ENCODE measurements around the gene ZDHHC3. TPM values are rescaled to one million over a fixed set of nuclear protein-coding genes. Genes with fewer than 3 reads are reported as not detected.

The ZDHHC3 gene
- total RNA-seq, 5 donors from 2014 or later (not counting 1 experiment from before 2014, with no cell fraction given): 38.8 to 53.9 (median 44.5) TPM

- peaks cover 0 to 42% of the 10 kb centered on the region in 2 experiments for H3K27me3 ChIP-seq (replicated peaks in 1 of 2; ENCODE audit: control insufficient read depth in 2 of 2, extremely low read depth in 1 of 2, insufficient read depth in 2 of 2, low read length in 1 of 2)
- no peaks in the 10 kb centered on the region for H3K9me3 Mint-ChIP-seq
- H3K4me3 Mint-ChIP-seq: no peak overlapping the region
- H3K27ac ChIP-seq (ENCODE audit: low read length): no peak overlapping the region
- DNase-seq (no peak), ATAC-seq (replicated peaks in 1 of 4) (no peak)
- no peaks in the 10 kb centered on the region for H3K9me3 ChIP-seq
- CTCF ChIA-PET: interaction anchor here in 1 of 2 donors (0.6 kb wide), 1 partner anchor 18 kb away, joined by 3 read pairs; no protein-coding TSS in a partner anchor
- POLR2A ChIA-PET: no interaction called here
- H3K4me1 ChIP-seq (ENCODE audit: control insufficient read depth in 1 of 2, extremely low read depth in 1 of 2, insufficient read depth in 2 of 2, low read length in 2 of 2): no peaks in the 10 kb centered on the region
- peaks cover 6 to 20% of the 10 kb centered on the region in 2 donors for H3K27me3 Mint-ChIP-seq
- H3K36me3 Mint-ChIP-seq: no peaks in the 10 kb centered on the region
- H3K4me3 ChIP-seq (ENCODE audit: control insufficient read depth in 1 of 2, extremely low read depth in 1 of 2, low read length in 1 of 2): no peak overlapping the region
- WGBS (ENCODE audit: insufficient coverage): 84% methylated on average over 6 of the region's 13 CpGs
- no peaks in the 10 kb centered on the region for H3K4me1 Mint-ChIP-seq
- H3K27ac Mint-ChIP-seq: no peak overlapping the region
- no peaks in the 10 kb centered on the region for H3K36me3 ChIP-seq (ENCODE audit: control insufficient read depth in 2 of 2, extremely low read depth in 1 of 2, insufficient read depth in 1 of 2, low read length in 1 of 2)
Observed at GRCh38 chr3:44899683-44900367, 76.1 kb downstream of the ZDHHC3 start.

- no peak for DNase-seq
- Mint-ChIP-seq H3K9me3 (no peaks in the 10 kb centered on the region), H3K27me3 (peaks cover 6 to 15% of the 10 kb centered on the region in 2 donors), H3K4me1 (no peaks in the 10 kb centered on the region), H3K36me3 (no peaks in the 10 kb centered on the region), H3K4me3 (no peak overlapping the region), H3K27ac (no peak overlapping the region)
- H3K4me1 ChIP-seq (ENCODE audit: control insufficient read depth in 1 of 2, extremely low read depth in 1 of 2, insufficient read depth in 2 of 2, low read length in 2 of 2): no peaks in the 10 kb centered on the region
- no peak overlapping the region for H3K4me3 ChIP-seq (ENCODE audit: control insufficient read depth in 1 of 2, extremely low read depth in 1 of 2, low read length in 1 of 2)
- H3K36me3 ChIP-seq (ENCODE audit: control insufficient read depth in 2 of 2, extremely low read depth in 1 of 2, insufficient read depth in 1 of 2, low read length in 1 of 2): no peaks in the 10 kb centered on the region
- no peak overlapping the region for H3K27ac ChIP-seq (ENCODE audit: low read length)
- ChIA-PET POLR2A (no interaction called here), CTCF (no interaction called here)
- no peaks in the 10 kb centered on the region for H3K9me3 ChIP-seq
- H3K27me3 ChIP-seq (replicated peaks in 1 of 2; ENCODE audit: control insufficient read depth in 2 of 2, extremely low read depth in 1 of 2, insufficient read depth in 2 of 2, low read length in 1 of 2): peaks cover 0 to 37% of the 10 kb centered on the region in 2 experiments
- no peak for ATAC-seq (replicated peaks in 1 of 4)
- WGBS (ENCODE audit: insufficient coverage): no CpG with 5 or more reads among the region's 2 CpGs
Observed at GRCh38 chr3:44896440-44896839, 79.5 kb downstream of the ZDHHC3 start.

GRCh38 chr3:44894485-44894884 lies 81.5 kb downstream of the ZDHHC3 start:
- DNase-seq (no peak), ATAC-seq (replicated peaks in 1 of 4) (no peak)
- Histone ChIP-seq H3K27ac (ENCODE audit: low read length) (no peak overlapping the region), H3K4me1 (ENCODE audit: control insufficient read depth in 1 of 2, extremely low read depth in 1 of 2, insufficient read depth in 2 of 2, low read length in 2 of 2) (no peaks in the 10 kb centered on the region), H3K36me3 (ENCODE audit: control insufficient read depth in 2 of 2, extremely low read depth in 1 of 2, insufficient read depth in 1 of 2, low read length in 1 of 2) (no peaks in the 10 kb centered on the region), H3K27me3 (replicated peaks in 1 of 2; ENCODE audit: control insufficient read depth in 2 of 2, extremely low read depth in 1 of 2, insufficient read depth in 2 of 2, low read length in 1 of 2) (peaks cover 0 to 20% of the 10 kb centered on the region in 2 experiments), H3K9me3 (no peaks in the 10 kb centered on the region), H3K4me3 (ENCODE audit: control insufficient read depth in 1 of 2, extremely low read depth in 1 of 2, low read length in 1 of 2) (no peak overlapping the region)
- Mint-ChIP-seq H3K4me1 (no peaks in the 10 kb centered on the region), H3K4me3 (no peak overlapping the region), H3K27ac (no peak overlapping the region), H3K36me3 (no peaks in the 10 kb centered on the region), H3K27me3 (peaks cover 0 to 1% of the 10 kb centered on the region in 2 donors), H3K9me3 (no peaks in the 10 kb centered on the region)
- ChIA-PET CTCF (interaction anchor here in 1 of 2 donors (0.7 kb wide), 1 partner anchor 56 kb away, joined by 3 read pairs; no protein-coding TSS in a partner anchor), POLR2A (no interaction called here)
- no CpG with 5 or more reads among the region's 5 CpGs for whole genome bisulfite sequencing (ENCODE audit: insufficient coverage)

- DNase-seq (no peak), ATAC-seq (replicated peaks in 1 of 4) (no peak)
- H3K4me3 Mint-ChIP-seq: no peak overlapping the region
- ChIA-PET CTCF (no interaction called here), POLR2A (no interaction called here)
- Histone ChIP-seq H3K4me3 (ENCODE audit: control insufficient read depth in 1 of 2, extremely low read depth in 1 of 2, low read length in 1 of 2) (no peak overlapping the region), H3K27ac (ENCODE audit: low read length) (no peak overlapping the region), H3K9me3 (no peaks in the 10 kb centered on the region), H3K27me3 (replicated peaks in 1 of 2; ENCODE audit: control insufficient read depth in 2 of 2, extremely low read depth in 1 of 2, insufficient read depth in 2 of 2, low read length in 1 of 2) (peaks cover 0 to 11% of the 10 kb centered on the region in 2 experiments), H3K4me1 (ENCODE audit: control insufficient read depth in 1 of 2, extremely low read depth in 1 of 2, insufficient read depth in 2 of 2, low read length in 2 of 2) (no peaks in the 10 kb centered on the region), H3K36me3 (ENCODE audit: control insufficient read depth in 2 of 2, extremely low read depth in 1 of 2, insufficient read depth in 1 of 2, low read length in 1 of 2) (no peaks in the 10 kb centered on the region)
- H3K9me3 Mint-ChIP-seq: no peaks in the 10 kb centered on the region
- WGBS (ENCODE audit: insufficient coverage): 60% methylated on average over 1 of the region's 2 CpGs
- no peaks in the 10 kb centered on the region for H3K4me1 Mint-ChIP-seq
- H3K27me3 Mint-ChIP-seq: peaks cover 0 to 3% of the 10 kb centered on the region in 2 donors
- no peaks in the 10 kb centered on the region for H3K36me3 Mint-ChIP-seq
- H3K27ac Mint-ChIP-seq: no peak overlapping the region
Observed at GRCh38 chr3:44893097-44893496, 82.9 kb downstream of the ZDHHC3 start.

- Mint-ChIP-seq H3K9me3 (no peaks in the 10 kb centered on the region), H3K4me3 (no peak overlapping the region), H3K27ac (no peak overlapping the region), H3K36me3 (no peaks in the 10 kb centered on the region), H3K4me1 (no peaks in the 10 kb centered on the region), H3K27me3 (peaks cover 0 to 7% of the 10 kb centered on the region in 2 donors)
- Histone ChIP-seq H3K4me3 (ENCODE audit: control insufficient read depth in 1 of 2, extremely low read depth in 1 of 2, low read length in 1 of 2) (no peak overlapping the region), H3K27me3 (replicated peaks in 1 of 2; ENCODE audit: control insufficient read depth in 2 of 2, extremely low read depth in 1 of 2, insufficient read depth in 2 of 2, low read length in 1 of 2) (peaks cover 0 to 13% of the 10 kb centered on the region in 2 experiments), H3K36me3 (ENCODE audit: control insufficient read depth in 2 of 2, extremely low read depth in 1 of 2, insufficient read depth in 1 of 2, low read length in 1 of 2) (no peaks in the 10 kb centered on the region), H3K27ac (ENCODE audit: low read length) (no peak overlapping the region), H3K4me1 (ENCODE audit: control insufficient read depth in 1 of 2, extremely low read depth in 1 of 2, insufficient read depth in 2 of 2, low read length in 2 of 2) (no peaks in the 10 kb centered on the region), H3K9me3 (no peaks in the 10 kb centered on the region)
- WGBS (ENCODE audit: insufficient coverage): 100% methylated on average over 3 of the region's 3 CpGs
- ChIA-PET POLR2A (no interaction called here), CTCF (interaction anchor here in 1 of 2 donors (0.7 kb wide), 1 partner anchor 1548 kb away, joined by 4 read pairs; no protein-coding TSS in a partner anchor)
- ATAC-seq (replicated peaks in 1 of 4) (no peak), DNase-seq (no peak)
Observed at GRCh38 chr3:44892689-44893088, 83.3 kb downstream of the ZDHHC3 start.

- ChIA-PET POLR2A (interaction anchor here in 1 of 2 donors (0.7 kb wide), 1 partner anchor 363 kb away, joined by 3 read pairs; no protein-coding TSS in a partner anchor), CTCF (no interaction called here)
Observed at GRCh38 chr3:44890852-44891251, 85.1 kb downstream of the ZDHHC3 start.

More at GRCh38 chr3:44890852-44891251, 85.1 kb downstream of the ZDHHC3 start:
- ATAC-seq (replicated peaks in 1 of 4) (no peak), DNase-seq (no peak)
- Histone ChIP-seq H3K27ac (ENCODE audit: low read length) (no peak overlapping the region), H3K9me3 (no peaks in the 10 kb centered on the region), H3K4me1 (ENCODE audit: control insufficient read depth in 1 of 2, extremely low read depth in 1 of 2, insufficient read depth in 2 of 2, low read length in 2 of 2) (no peaks in the 10 kb centered on the region), H3K36me3 (ENCODE audit: control insufficient read depth in 2 of 2, extremely low read depth in 1 of 2, insufficient read depth in 1 of 2, low read length in 1 of 2) (no peaks in the 10 kb centered on the region), H3K4me3 (ENCODE audit: control insufficient read depth in 1 of 2, extremely low read depth in 1 of 2, low read length in 1 of 2) (no peak overlapping the region), H3K27me3 (replicated peaks in 1 of 2; ENCODE audit: control insufficient read depth in 2 of 2, extremely low read depth in 1 of 2, insufficient read depth in 2 of 2, low read length in 1 of 2) (peaks cover 0 to 22% of the 10 kb centered on the region in 2 experiments)
- WGBS (ENCODE audit: insufficient coverage): no CpG with 5 or more reads among the region's 3 CpGs
- H3K4me1 Mint-ChIP-seq: no peaks in the 10 kb centered on the region
- H3K27ac Mint-ChIP-seq: no peak overlapping the region
- peaks cover 3 to 14% of the 10 kb centered on the region in 2 donors for H3K27me3 Mint-ChIP-seq
- no peak overlapping the region for H3K4me3 Mint-ChIP-seq
- H3K36me3 Mint-ChIP-seq: no peaks in the 10 kb centered on the region
- H3K9me3 Mint-ChIP-seq: no peaks in the 10 kb centered on the region

Data from T-cell (primary cell).